ENCODE data around the gene SYNGR4. TPM values are rescaled to one million over a fixed set of nuclear protein-coding genes. Genes with fewer than 3 reads are reported as not detected.
A peak's percentile ranks its signal among the peaks of the same experiment; 100 is the strongest.

Gene SYNGR4
- total RNA-seq, 2 experiments from 2014 or later, result 0.25 TPM; not detected in 1

DNA sequence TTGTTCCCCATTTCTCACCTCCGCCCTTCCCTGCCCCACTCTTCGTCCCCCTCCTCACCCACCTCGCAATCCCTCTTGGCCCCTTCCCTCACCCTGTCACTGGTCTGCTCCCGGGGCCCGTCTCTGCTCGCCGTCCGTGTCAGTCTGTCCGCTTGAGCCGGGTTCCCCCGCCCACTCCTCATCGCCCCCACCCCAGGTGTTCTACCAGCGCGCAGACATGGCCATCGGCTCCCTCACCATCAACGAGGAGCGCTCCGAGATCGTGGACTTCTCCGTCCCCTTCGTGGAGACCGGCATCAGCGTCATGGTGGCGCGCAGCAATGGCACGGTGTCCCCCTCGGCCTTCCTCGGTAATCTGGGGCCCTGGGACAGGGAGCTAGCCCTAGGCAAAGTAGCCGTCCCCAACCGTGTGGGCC, 51.6 kb downstream of the SYNGR4 start:
- ChIA-PET POLR2A (no interaction called here), CTCF (interaction anchor here (1.3 kb wide), 1 partner anchor 23 kb away, joined by 3 read pairs; the partner anchor contains the start of gene GRIN2D)
- Mint-ChIP-seq H3K36me3 (ENCODE audit: low read depth) (no peaks in the 10 kb centered on the region), H3K27ac (no peak overlapping the region), H3K27me3 (peaks cover 15% of the 10 kb centered on the region), H3K9me3 (ENCODE audit: low read depth) (no peaks in the 10 kb centered on the region), H3K4me1 (peaks cover 21% of the 10 kb centered on the region), H3K4me3 (no peak overlapping the region)
- ATAC-seq, result no peak
- intact Hi-C loops (cut with DNase I, micrococcal nuclease), result loop anchor here (1.0 to 5.0 kb wide), 7 partner anchors 17 to 95 kb away; partner anchors contain the start of genes SYNGR4 (in 2 of the 2), CYTH2 (in 1 of the 2) and TMEM143 (in 1 of the 2)
- no peak for DNase-seq

- peaks cover 17% of the 10 kb centered on the region for H3K27me3 Mint-ChIP-seq
- no peak overlapping the region for H3K27ac Mint-ChIP-seq
- ATAC-seq (no peak), DNase-seq (no peak)
- POLR2A ChIA-PET, result interaction anchor here (0.7 to 0.9 kb wide), 2 partner anchors 202 to 959 kb away, joined by 3 read pairs; partner anchors contain the start of genes RPL18 and SPHK2
- peaks cover 21% of the 10 kb centered on the region for H3K4me1 Mint-ChIP-seq
- H3K9me3 Mint-ChIP-seq (ENCODE audit: low read depth), result no peaks in the 10 kb centered on the region
- H3K4me3 Mint-ChIP-seq, result no peak overlapping the region
- H3K36me3 Mint-ChIP-seq (ENCODE audit: low read depth), result no peaks in the 10 kb centered on the region
- CTCF ChIA-PET, result interaction anchor here (0.7 to 1.0 kb wide), 2 partner anchors 26 to 85 kb away, joined by 3 to 4 read pairs; partner anchors contain the start of gene KDELR1
- intact Hi-C loops (cut with DNase I, micrococcal nuclease), result loop anchor here in 1 of 2 experiments (5.0 kb wide), 1 partner anchor 55 kb away; the partner anchor contains the start of genes SYNGR4 and TMEM143
Measured at GRCh38 chr19:48417421-48417820, 53.3 kb downstream of the SYNGR4 start.

DNA sequence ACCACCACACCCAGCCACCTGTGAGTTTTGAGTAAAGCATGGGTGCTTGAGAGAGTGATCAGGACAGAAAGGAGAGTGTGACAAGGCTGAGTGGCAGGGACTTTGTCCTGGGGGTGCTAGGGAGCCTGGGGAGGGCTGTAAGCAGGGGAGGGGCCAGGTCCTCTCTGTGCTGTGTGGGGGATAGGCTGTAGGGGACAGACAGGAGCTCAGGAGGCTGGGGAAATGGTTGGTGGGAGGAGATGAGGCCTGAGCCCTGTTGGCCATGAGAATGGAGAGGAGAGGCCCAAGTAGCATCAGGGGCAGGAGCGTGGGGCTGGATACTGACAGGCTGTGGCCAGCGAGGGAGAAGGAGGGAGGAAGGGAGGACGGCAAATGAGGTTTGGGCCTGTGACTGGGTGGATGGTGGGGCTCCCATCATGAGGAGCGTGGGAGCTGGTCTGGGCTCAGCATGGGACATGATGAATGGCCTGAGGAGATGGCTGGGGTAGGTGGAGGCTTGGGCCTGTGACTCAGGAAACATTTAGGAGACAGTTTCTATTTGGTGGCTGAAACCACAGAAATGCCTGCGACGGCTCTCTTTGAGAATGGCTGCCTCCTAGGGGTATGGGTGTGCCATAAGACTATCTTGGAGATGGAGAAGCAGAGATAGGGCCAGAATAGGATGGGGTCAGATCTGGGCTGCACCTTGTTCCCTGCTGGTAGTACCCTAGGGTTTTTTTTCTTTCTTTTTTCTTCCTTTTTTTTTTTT, 54.3 kb downstream of the SYNGR4 start:
- peak overlapping the region; percentile 83 for H3K27ac Mint-ChIP-seq
- peak; percentile 58 for DNase-seq
- H3K9me3 Mint-ChIP-seq (ENCODE audit: low read depth), result no peaks in the 10 kb centered on the region

DNA sequence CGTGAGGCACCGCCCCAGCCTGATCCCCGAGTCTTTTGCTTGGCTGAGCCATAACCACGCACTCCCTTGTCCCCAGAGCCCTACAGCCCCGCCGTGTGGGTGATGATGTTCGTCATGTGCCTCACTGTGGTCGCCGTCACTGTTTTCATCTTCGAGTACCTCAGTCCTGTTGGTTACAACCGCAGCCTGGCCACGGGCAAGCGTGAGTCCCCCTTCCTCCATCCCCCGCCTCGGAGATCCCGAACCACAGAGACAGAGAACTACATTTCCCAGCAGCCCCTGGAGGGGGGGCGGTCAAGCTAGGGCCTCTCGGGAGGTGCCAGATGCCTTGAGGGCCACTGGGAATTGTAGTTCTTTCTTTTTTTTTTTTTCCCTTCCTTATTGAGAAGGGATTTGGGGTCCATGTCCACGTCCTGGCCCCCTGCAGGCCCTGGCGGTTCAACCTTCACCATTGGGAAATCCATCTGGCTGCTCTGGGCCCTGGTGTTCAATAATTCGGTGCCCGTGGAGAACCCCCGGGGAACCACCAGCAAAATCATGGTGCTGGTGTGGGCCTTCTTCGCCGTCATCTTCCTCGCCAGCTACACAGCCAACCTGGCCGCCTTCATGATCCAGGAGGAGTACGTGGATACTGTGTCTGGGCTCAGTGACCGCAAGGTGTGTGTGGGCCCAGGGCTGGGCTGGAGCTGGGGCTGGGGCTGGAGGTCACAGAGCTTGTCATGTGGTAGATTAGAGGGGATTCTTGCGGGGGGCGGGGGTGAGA, 55.2 kb downstream of the SYNGR4 start:
- H3K4me1 Mint-ChIP-seq, result peaks cover 21% of the 10 kb centered on the region
- no peaks in the 10 kb centered on the region for H3K36me3 Mint-ChIP-seq (ENCODE audit: low read depth)
- ChIA-PET POLR2A (interaction anchor here (0.6 to 0.7 kb wide), 3 partner anchors 26 to 198 kb away, joined by 3 to 6 read pairs (median 4); no protein-coding TSS in a partner anchor), CTCF (interaction anchor here (0.6 kb wide), 2 partner anchors 14 to 105 kb away, joined by 3 read pairs; no protein-coding TSS in a partner anchor)
- ATAC-seq (peak; percentile 81), DNase-seq (peak; percentile 87)
- H3K27me3 Mint-ChIP-seq, result peaks cover 15% of the 10 kb centered on the region
- H3K27ac Mint-ChIP-seq, result peak overlapping the region; percentile 83
- H3K9me3 Mint-ChIP-seq (ENCODE audit: low read depth), result no peaks in the 10 kb centered on the region
- intact Hi-C loops (cut with DNase I, micrococcal nuclease), result loop anchor here (1.0 to 5.0 kb wide), 4 partner anchors 26 to 57 kb away; partner anchors contain the start of genes TMEM143 (in 2 of the 2), CYTH2 (in 1 of the 2), GRWD1 (in 1 of the 2) and SYNGR4 (in 1 of the 2)
- peak overlapping the region; percentile 29 for H3K4me3 Mint-ChIP-seq

More for the DNA sequence above, 54.3 kb downstream of the SYNGR4 start:
- Mint-ChIP-seq H3K36me3 (ENCODE audit: low read depth) (no peaks in the 10 kb centered on the region), H3K4me1 (peaks cover 21% of the 10 kb centered on the region), H3K4me3 (no peak overlapping the region), H3K27me3 (peaks cover 17% of the 10 kb centered on the region)
- ATAC-seq, result peak; percentile 56
- ChIA-PET CTCF (interaction anchor here (0.6 to 0.7 kb wide), 2 partner anchors 104 to 990 kb away, joined by 3 read pairs; no protein-coding TSS in a partner anchor), POLR2A (interaction anchor here (0.6 to 0.9 kb wide), 3 partner anchors 26 to 200 kb away, joined by 3 to 6 read pairs (median 4); partner anchors contain the start of genes RPL18 and SPHK2)
- intact Hi-C loops (cut with DNase I, micrococcal nuclease), result loop anchor here (1.0 to 5.0 kb wide), 4 partner anchors 27 to 56 kb away; partner anchors contain the start of genes TMEM143 (in 2 of the 2), CYTH2 (in 1 of the 2), GRWD1 (in 1 of the 2) and SYNGR4 (in 1 of the 2)

DNA sequence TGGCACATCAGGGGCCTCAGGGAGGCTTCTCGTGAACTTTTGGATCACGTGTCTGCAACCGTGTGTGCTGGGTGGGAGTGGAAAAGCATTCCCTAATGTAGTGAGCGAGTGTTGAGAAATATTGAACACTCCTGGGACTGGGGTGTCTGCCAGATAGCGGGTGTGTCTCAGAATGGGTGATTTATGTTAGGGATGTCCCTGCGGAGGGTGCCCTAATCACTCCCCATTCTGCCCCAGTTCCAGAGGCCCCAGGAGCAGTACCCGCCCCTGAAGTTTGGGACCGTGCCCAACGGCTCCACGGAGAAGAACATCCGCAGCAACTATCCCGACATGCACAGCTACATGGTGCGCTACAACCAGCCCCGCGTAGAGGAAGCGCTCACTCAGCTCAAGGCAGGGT, 57.4 kb downstream of the SYNGR4 start:
- no peaks in the 10 kb centered on the region for H3K36me3 Mint-ChIP-seq (ENCODE audit: low read depth)
- CTCF ChIA-PET, result no interaction called here
- no peak overlapping the region for H3K4me3 Mint-ChIP-seq
- no peak for DNase-seq
- ATAC-seq, result no peak
- H3K9me3 Mint-ChIP-seq (ENCODE audit: low read depth), result no peaks in the 10 kb centered on the region
- POLR2A ChIA-PET, result no interaction called here
- no peak overlapping the region for H3K27ac Mint-ChIP-seq
- peaks cover 9% of the 10 kb centered on the region for H3K27me3 Mint-ChIP-seq
- intact Hi-C loops (cut with DNase I, micrococcal nuclease), result no loop called here
- peaks cover 17% of the 10 kb centered on the region for H3K4me1 Mint-ChIP-seq

DNA sequence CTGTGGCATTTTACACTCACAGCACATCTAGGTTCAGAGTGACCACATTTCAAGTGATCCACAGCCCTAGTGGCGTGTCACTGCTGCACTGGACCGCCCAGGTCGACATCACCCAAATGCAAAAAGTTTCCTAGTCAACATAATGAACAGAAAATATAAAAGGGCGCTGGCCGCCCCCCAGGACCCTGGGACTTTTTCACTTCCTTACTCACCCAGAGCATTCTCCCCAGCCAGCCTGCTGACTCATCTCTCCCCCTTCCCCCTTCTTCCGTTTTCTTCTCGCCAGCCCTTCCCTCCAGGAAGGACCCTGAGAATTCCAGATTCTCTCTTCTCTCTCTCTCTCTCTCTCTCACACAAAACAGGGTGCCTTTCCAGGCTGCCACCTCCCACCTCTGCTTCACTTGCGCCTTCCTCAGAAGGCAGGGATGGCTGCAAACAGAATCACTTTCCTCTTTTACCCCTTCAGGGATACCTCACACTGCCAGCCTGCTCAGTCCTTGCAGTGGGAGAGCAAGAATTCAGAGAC, 60.6 kb downstream of the SYNGR4 start:
- Mint-ChIP-seq H3K27ac (no peak overlapping the region), H3K36me3 (ENCODE audit: low read depth) (no peaks in the 10 kb centered on the region), H3K4me1 (peaks cover 5% of the 10 kb centered on the region), H3K9me3 (ENCODE audit: low read depth) (no peaks in the 10 kb centered on the region), H3K4me3 (no peak overlapping the region), H3K27me3 (peaks cover 2% of the 10 kb centered on the region)
- ATAC-seq (peak; percentile 26), DNase-seq (peak; percentile 17)
- intact Hi-C loops (cut with DNase I, micrococcal nuclease), result no loop called here
- ChIA-PET CTCF (no interaction called here), POLR2A (no interaction called here)

Other genes starting within 250 kb of the SYNGR4 start
- gene LIG1, start 194.0 kb upstream of the SYNGR4 start, total RNA-seq, result 100 to 1,000 TPM; 193 to 194 TPM
- gene ZSWIM9, start 193.7 kb upstream of the SYNGR4 start, total RNA-seq, result 10 to 100 TPM in 1 of 2 experiments, 1 to 10 TPM in 1; 7.4 to 10.9 TPM
- gene CARD8, start 108.5 kb upstream of the SYNGR4 start, total RNA-seq, result 100 to 1,000 TPM; 109 to 118 TPM
- under 1 TPM in 1 of 2 experiments, not detected in 1; 0.12 TPM for gene ZNF114, start 94.3 kb upstream of the SYNGR4 start, total RNA-seq
- gene EMP3, start 38.8 kb upstream of the SYNGR4 start, total RNA-seq, result 100 to 1,000 TPM; 166 to 195 TPM
- gene TMEM143, start 427 bp upstream of the SYNGR4 start, total RNA-seq, result 10 to 100 TPM; 18.9 to 21.5 TPM
- gene KDELR1, start 27.2 kb downstream of the SYNGR4 start, total RNA-seq, result 10 to 100 TPM; 69.5 to 78.8 TPM
- under 1 TPM; 0.11 to 0.14 TPM for gene GRIN2D, start 29.3 kb downstream of the SYNGR4 start, total RNA-seq
- 10 to 100 TPM; 43.4 to 51.3 TPM for gene GRWD1, start 81.6 kb downstream of the SYNGR4 start, total RNA-seq
- gene KCNJ14, start 91.2 kb downstream of the SYNGR4 start, total RNA-seq, result 1 to 10 TPM in 1 of 2 experiments, under 1 TPM in 1; 0.86 to 1.1 TPM
- gene CYTH2, start 105.0 kb downstream of the SYNGR4 start, total RNA-seq, result 10 to 100 TPM; 22.5 to 24.2 TPM
- 1 to 10 TPM; 3.9 to 4.5 TPM for gene LMTK3, start 147.5 kb downstream of the SYNGR4 start, total RNA-seq
- gene SULT2B1, start 187.8 kb downstream of the SYNGR4 start, total RNA-seq, result not detected
- not detected for gene SPACA4, start 242.4 kb downstream of the SYNGR4 start, total RNA-seq